ENCODE data around the gene SEC61A1.

DNA sequence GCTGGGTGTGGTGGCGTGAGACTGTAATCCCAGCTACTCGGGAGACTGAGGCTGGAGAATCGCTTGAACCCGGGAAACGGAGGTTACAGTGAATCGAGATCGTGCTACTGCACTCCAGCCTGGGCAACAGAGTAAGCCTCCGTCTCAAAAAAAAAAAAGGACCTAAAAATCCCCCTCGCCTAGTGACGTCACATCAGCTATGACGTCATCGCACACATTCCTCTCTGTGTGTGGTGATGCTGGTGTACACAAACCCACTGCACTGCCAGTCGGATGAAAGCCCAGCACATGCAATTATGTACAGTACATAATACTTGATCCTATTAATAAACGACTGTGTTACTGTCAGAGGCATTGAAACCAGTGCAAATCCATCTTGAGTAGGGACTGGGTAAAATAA, 40.2 kb upstream of the SEC61A1 start:
- TF ChIP-seq, protein P1, sequence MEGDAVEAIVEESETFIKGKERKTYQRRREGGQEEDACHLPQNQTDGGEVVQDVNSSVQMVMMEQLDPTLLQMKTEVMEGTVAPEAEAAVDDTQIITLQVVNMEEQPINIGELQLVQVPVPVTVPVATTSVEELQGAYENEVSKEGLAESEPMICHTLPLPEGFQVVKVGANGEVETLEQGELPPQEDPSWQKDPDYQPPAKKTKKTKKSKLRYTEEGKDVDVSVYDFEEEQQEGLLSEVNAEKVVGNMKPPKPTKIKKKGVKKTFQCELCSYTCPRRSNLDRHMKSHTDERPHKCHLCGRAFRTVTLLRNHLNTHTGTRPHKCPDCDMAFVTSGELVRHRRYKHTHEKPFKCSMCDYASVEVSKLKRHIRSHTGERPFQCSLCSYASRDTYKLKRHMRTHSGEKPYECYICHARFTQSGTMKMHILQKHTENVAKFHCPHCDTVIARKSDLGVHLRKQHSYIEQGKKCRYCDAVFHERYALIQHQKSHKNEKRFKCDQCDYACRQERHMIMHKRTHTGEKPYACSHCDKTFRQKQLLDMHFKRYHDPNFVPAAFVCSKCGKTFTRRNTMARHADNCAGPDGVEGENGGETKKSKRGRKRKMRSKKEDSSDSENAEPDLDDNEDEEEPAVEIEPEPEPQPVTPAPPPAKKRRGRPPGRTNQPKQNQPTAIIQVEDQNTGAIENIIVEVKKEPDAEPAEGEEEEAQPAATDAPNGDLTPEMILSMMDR (IDR thresholded peaks at IDR 0.05) = no peak
- no peak for TF ChIP-seq POLR2AphosphoS5 (IDR thresholded peaks at IDR 0.05; ENCODE audit: insufficient read depth in 1 of 2, low read depth in 1 of 2)

All from vagina (tissue), 2 donors.